ENCODE measurements around the gene VEGFC.
A peak's percentile ranks its signal among the peaks of the same experiment; 100 is the strongest.

Gene VEGFC

GRCh38 chr4:176792326-176793059 lies at the start of gene VEGFC:
TSS of gene VEGFC (minus strand) at chr4:176792922. CDS start at chr4:176792311, 611 bp downstream.
- peak; percentile 68 for DNase-seq

DNA sequence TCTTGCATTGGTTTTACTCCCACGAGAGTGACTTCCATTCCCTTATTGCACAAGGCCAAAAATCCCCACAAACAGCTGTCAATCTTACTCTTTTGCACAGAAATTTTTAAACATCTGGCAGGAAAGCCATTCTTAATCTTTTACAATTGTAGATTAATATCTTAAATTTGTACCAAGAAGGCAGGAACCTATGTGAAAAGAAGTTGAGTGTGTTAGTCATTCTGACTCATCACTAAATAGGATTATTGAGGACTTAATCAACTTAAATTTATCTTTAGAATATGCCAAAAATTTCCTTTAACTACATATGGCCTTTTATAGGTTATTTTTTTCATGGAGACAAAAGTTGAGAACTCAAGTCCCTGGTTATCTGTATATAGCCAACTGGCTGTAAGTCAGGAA lies 49.0 kb upstream of the VEGFC start:
- no peak for DNase-seq

DNA sequence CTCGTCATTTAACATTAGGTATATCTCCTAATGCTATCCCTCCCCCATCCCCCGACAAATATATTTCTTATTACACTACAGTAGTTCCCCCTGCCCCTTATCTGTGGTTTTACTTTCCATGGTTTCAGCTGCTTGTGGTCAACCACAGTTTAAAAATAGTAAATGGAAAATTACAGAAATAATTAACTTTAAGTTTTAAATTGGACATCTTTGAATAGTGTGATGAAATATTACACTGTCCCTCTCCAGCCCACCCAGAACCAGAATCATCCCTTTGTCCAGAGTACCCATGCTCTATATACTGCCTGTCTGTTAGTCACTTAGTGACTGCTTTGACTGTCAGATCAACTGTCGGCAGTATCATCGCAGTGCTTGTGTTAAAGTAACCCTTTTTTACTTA lies 47.4 kb upstream of the VEGFC start:
- DNase-seq, result no peak

DNA sequence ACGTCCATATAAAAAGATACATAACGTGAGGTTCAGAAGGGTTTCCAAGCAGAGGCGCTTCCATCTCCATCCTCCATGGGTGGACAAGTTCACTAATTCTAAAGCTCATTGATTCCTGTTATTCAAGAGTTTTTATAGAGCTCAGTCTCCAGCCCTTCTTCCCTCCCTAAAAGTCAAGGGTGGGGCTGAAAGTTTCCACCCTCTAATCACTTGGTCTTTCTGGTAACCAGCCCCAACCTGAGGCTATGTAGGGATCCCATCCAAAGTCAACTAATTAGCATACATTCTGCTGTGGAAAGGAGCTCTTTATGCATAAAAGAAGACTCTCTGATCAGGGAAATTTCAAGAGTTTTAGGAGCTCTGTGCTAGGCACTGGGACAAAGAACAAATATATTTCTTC lies 46.9 kb upstream of the VEGFC start:
- DNase-seq, result no peak

- DNase-seq, result no peak
Observed at GRCh38 chr4:176838601-176839433, 46.1 kb upstream of the VEGFC start.

DNA sequence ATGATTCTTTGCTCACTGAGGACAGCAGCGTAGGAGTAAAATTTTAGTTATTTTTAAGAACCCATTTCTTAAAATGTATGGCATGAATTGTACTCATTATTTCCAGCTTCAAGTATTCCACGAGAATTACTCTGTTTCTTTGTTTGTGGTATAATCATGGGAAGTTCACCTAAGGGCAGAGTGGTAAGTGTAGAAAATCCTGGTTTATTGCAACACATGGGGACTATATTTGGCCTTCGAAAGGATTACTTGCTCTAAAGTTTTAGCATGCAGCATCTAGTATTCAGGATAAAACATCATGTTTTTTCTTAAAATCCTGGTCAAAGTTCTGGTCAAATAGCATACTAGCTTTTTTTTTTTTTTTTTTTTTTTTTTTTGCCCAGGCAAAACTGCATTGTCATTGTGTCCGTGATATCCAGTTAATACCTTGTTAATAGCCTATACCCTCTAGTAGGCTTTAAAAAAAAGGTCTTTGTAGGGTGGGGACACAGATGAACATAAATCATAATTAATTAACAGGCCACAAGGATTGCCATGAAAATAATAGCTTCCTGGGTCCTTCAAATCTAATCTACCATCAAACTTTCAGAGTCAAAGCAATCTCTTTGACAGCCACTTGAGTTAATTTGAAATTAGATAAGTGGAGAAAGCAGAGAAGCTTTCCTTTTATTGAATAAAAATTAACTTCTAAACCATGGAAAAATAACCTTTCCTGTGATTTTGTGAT lies 44.6 kb upstream of the VEGFC start:
- no peak for DNase-seq

DNA sequence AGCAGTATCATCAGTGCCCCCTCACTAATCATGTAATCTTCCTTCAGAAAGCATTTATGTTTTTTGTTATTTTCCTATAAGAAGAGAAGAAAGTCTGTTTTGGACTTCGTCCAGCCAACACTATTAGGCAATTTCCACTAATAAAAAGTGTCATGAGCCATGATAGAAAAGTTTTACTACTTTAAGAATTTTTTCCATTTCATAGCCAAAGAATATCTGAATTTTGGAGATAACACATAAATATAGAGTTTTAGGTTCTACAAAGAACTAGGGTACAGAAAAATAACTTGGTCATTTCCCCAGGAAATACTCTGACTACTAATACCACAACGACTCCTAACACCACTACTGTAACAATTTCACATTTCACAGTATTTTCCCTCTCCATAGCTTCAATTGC lies 41.8 kb upstream of the VEGFC start:
- no peak for DNase-seq

GRCh38 chr4:176833400-176834175 lies 40.9 kb upstream of the VEGFC start:
- DNase-seq, result no peak

GRCh38 chr4:176830971-176831370 lies 38.2 kb upstream of the VEGFC start:
- DNase-seq, result no peak

DNA sequence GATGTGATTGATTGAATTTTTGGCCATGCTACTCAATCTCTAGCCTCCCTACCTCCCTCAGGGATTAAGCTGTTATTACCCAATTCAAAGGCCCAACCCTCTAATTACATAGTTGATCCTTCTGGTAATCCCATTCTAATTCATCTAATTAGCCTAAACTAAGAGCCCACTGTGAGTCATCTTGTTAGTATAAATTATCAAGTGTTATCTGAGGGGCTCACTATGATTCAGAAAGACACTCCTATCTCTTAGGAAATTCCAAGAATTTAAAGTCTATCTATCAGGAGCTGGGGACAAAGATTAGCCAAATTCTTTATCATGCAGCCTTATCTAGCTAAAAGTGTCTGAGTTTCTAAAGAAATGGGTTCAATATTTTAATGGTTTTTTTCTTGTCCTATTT lies 32.9 kb upstream of the VEGFC start:
- no peak for DNase-seq

GRCh38 chr4:176824645-176825366 lies 32.1 kb upstream of the VEGFC start:
- DNase-seq, result peak; percentile 21

DNA sequence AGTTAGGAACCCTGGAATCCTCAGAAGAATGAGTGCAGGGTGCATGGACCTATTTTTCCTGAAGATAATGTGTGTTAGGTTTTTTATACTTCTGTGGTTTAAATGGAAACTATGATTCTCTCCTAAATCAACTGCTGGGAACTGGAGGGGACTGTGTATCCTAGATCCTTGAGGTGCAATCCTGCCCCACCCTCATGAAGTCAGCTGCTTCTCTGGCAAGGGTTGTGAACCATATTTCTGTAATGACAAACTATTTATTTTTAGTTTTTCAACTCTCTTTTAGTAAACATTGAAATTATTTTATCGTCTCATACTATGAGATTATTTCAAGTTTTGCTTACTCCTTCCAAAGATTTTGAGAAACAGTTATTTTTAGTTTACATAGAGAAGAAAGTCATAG lies 25.8 kb upstream of the VEGFC start:
- DNase-seq, result no peak

GRCh38 chr4:176817204-176817603 lies 24.5 kb upstream of the VEGFC start:
- DNase-seq, result no peak

- DNase-seq, result no peak
Observed at GRCh38 chr4:176814770-176815169, 22.0 kb upstream of the VEGFC start.

DNA sequence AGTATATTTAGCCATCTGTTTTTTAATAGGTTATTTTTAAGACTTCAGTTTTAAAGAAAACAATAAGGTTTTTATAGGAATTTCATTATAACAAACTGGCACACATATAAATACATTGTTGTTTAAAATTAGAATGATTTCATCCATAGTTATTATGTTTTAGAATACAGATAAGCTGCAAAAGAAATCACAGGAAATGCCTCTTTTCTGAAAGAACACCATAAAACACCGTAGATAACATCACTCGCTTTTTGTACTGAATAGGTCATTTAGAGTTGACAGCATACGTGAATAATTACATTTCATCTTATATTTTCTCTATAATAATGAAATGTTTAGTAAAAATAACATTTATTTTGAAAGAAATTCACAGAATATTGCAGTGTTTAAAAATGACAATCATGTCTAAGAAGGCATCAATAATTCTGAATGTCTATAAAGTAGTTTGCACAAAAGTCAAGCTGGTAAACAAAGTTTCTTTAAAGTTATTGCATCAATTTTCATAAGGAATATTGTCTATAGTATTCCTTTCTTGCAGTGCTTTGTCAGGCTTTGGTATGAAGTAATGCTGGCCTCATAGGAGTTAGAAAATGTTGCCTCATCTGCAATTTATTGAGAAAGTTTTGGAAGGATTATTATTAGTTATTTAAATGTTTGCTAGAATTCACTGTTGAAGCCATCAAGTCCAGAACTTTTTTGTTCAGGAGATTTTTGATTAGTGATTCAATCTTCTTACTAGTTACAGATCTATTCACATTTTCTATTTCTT lies 17.9 kb upstream of the VEGFC start:
- no peak for DNase-seq

GRCh38 chr4:176806778-176807375 lies 14.2 kb upstream of the VEGFC start:
- DNase-seq, result no peak

DNA sequence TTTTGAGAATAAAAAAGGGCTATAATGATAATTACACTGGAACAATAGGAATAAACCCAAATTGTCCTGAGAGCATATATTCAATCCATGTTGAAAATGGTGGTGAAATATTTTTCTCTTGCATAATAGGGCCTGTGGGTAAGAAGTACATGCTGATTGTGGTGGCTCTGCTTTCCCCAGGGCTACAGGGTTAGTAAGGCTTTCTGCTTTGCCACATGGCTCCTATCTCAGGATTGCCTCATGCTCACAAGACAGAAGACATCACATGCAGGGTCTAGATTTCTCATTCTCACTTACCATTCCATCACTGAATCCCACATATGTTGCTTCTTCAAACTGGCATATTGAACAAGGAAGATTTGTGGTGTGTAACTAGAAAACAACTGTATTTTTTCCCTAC lies 12.4 kb upstream of the VEGFC start:
- DNase-seq, result no peak

- no peak for DNase-seq
Observed at GRCh38 chr4:176800891-176801534, 8.3 kb upstream of the VEGFC start.

- DNase-seq, result no peak
Observed at GRCh38 chr4:176799653-176800052, 6.9 kb upstream of the VEGFC start.

DNA sequence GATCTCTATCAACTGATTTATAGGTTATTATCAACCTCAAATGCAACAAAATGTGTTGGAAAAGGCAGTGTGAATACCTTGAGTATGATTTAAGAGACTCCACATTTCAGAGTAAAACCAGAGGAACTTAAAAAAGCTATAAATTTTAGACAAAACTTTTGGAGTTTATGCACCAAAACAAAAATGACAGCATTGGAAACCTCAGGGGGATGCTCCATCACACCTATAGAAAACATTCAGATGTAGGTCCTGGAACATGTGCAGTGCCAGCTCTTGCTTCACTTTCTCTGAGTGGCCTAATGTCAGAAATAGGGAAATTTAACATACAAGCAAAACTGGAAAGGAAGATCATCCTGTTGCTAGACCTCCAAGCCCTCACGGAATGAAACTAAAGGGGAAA lies 5.8 kb upstream of the VEGFC start:
- DNase-seq, result no peak

Measured in femur (tissue), 1 donor.